NCI-H2171 treated with DMSO at 0.1 percent for 48 hours (cell line): ENCODE measurements around the gene FAM110C.
"Not testable (repeated sequence)": the region's sequence is repeated elsewhere in the genome, so short reads cannot be mapped to it uniquely, and the experiment has no call there.

Source experiments
- DNase-seq: peaks from one replicate; lab custom pipeline; 2025; lab: John Stamatoyannopoulos, UW

The FAM110C gene

DNA sequence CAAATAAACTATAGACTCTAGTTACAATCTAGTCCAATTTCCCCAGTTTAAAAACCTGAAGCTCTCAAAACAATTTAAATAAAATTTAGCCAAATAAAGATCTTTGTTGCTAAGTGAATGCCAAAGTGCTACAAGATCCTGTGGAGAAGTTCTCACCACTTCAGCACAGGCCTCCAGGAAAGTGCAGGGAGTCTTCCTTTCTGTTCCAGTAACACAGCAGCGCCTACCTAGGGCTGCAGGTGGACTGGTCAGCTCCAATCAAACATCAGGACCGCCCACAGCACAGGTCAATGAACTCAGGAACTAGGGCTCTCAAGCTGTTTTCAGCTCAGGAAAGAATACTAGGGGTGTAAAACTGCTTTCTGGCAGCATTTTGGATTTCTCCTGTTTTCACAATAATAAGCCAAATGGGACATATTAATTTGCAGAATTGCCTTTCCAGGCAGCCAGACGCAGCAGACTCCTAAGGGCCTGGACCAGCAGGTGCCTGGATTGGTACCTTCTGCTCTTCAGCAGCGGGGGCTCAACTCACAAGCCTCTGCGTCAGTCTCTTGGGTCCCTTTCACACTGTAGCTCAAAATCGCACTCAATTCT, 1.5 kb downstream of the FAM110C start:
- DNase-seq: peak; percentile 8

GRCh38 chr2:42788-43187, 3.5 kb downstream of the FAM110C start:
- no peak for DNase-seq

DNA sequence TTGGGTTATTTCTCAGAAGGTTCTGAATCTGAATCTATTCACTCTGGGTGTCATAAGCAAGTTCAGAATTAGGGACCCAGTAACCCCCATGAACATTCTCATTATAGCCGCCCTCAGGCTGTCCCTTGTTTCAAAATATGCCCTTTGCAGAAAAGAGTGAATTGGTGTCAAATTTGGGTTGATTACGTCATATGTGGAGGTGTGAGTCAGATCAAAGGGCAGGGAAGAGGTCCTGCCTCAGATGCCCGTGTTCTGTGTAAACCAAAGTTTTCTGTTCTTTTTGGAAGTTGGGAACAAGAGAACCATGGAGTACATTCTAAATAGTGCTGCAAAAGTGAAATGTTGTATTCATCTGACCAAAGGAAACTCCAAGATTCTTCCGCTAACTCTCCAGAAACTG, 5.8 kb downstream of the FAM110C start:
- DNase-seq: no peak

DNA sequence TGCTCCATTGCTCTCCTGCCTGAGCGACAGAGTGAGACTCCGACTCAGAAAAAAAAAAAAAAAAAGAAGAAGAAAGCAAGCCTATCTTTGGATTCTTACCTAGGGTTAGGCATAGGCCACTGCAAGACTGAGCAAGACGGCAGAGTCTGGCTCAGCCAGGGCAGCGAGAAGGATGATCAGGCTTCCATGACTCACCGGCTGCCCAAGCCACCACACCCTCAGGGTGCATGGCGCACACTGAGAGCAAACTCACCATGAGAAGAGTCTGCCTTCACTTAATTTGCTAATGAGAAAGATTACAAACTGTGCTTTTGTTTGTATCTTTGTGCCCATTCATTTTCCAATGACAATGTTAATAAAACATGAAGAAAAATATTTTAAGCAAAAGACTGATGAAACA, 8.2 kb downstream of the FAM110C start:
- DNase-seq: no peak

DNA sequence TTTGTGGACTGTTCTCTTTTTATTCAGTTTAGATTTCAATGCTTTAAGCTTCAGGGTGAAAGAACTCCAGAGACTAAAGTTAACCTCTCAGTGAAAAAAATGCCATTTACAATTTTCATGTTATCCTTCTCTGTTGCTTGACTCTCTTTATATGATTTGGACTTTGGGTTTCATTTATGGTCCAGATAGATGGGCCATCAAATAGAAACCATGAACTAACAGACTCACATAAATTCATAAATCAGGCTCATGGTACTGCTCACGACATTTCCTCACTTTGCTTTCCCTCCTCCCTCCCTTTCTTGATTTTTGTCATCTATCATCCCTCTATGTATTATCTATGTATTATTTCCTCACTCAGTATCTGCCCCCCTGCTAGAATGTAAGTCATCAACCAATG, 10.0 kb downstream of the FAM110C start:
- no peak for DNase-seq

- DNase-seq: no peak
These were observed 10.5 kb downstream of the FAM110C start for GRCh38 chr2:35852-36251.

DNA sequence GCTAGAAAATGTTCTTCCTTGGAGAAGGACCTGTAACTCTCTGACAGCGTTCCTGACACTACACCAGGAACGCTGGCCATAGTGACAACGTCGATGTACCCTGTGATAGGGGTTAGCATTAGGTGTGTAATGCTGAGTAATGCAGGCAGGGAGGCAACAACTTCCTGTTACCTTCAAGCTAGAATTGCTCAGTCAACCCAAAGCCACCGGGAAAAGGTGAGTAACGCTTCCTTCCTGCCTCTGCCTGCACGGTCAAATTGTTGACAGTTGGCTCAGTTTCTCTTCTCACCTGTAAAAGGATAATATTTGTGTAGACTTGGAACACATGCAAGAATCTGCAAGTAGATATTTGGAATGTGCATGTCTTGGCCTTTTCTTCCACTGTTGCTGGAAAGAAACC, 12.7 kb downstream of the FAM110C start:
- DNase-seq: no peak

GRCh38 chr2:32068-32467, 14.2 kb downstream of the FAM110C start:
- DNase-seq: no peak

GRCh38 chr2:29253-29652, 17.1 kb downstream of the FAM110C start:
- DNase-seq: no peak

DNA sequence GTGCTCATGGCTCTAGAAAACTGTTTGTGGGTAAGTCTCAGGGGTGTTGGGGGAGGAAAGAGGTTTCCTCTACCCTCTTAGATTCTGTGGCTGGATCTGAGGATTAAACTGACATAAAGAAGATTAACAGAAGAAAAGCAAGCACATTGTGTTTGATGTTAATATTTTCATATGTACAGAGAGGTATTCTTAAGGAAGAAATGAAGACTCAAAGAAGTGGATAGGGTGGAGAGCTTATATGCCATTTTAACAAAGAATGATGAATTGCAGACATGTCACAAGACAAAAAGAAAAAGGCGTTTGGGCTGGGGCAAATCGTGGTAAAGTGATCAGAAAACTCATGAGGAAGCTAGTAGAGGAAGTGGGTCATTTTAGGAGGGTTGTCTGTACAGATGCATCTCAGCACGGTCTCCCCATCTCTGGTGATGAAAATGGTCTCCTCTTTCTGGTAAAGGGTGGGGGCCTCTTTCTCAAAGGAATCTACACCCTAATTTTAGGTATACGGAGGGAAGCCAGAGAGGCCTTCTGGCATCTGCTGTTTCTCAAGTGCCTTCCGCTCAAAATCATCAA, 17.8 kb downstream of the FAM110C start:
- DNase-seq: no peak

- peak; percentile 30 for DNase-seq
These were observed 19.4 kb downstream of the FAM110C start for GRCh38 chr2:26891-27290.

GRCh38 chr2:25543-25942, 20.8 kb downstream of the FAM110C start:
- no peak for DNase-seq

DNA sequence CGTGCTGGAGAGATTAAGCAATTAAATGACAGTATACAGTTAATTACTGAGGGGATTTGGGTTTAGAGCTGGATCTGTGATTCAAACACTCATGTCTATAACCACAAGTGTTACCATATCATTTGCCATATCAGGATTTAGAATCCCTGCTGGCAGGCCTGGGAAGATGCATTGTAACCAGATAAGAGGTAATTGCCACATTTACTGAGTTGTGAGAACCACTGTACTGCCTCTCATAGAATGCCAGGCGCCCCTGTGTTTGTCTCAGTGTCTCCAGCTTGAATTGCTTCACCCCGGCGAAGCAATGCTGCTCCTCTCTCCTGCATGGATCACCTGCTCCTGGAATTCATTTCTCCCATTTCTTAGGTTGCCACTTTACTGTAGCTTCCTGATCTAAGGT, 21.7 kb downstream of the FAM110C start:
- DNase-seq: not testable (repeated sequence)

GRCh38 chr2:24107-24506, 22.2 kb downstream of the FAM110C start:
- DNase-seq: no peak

DNA sequence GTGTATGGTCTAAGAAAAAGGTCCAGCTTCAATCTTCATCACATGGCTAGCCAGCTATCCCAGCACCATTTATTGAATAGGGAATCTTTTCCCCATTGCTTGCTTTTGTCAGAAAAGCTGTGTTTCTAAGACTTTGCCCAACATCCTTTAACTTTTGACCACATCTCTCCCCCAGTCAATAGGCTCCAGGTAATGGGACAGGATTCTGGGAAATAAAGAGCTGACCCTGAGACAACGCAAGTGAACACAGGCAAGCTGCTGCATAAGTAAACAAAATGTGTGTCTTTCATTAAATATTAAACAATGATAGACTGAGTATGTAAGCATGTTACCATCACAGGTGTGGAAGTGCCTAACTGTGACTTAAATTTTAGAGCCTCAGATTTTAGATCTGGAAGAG, 23.0 kb downstream of the FAM110C start:
- no peak for DNase-seq

DNA sequence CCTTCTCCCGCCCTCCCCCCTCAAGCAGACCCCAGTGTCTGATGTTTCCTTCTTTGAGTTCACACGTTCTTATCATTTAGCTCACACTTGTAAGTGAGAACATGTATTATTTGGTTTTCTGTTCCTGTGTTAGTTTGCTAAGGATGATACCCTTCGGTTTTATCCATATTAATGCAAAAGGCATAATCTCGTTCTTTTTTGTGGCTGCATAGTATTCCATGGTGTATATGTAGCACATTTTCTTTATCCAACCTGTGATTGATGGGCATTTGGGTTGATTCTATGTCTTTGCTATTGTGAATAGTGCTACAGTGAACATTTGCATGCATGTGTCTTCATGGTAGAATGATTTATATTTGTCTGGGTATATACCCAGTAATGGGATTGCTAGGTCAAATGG, 24.1 kb downstream of the FAM110C start:
- not testable (repeated sequence) for DNase-seq

DNA sequence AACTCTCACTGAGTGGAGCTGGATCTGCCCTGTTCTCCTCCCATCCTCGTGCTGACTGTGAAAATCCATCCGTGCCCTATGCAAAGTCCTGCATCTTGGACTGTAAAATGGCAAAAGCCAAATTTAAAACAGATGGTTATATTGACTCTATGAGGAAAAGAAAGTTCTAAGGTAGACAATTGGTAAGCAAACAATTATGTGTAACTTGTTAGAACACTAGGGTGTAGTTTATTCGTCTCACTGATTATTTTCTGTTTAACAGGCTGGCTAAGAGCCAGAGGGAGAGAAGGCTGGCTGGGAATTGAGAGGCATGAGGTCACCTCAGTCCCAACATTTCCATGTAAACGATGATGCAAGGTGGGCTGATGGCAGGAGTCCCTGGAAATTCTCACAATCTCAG, 26.0 kb downstream of the FAM110C start:
- DNase-seq: peak; percentile 24

- DNase-seq: no peak
These were observed 26.8 kb downstream of the FAM110C start for GRCh38 chr2:19505-19904.

DNA sequence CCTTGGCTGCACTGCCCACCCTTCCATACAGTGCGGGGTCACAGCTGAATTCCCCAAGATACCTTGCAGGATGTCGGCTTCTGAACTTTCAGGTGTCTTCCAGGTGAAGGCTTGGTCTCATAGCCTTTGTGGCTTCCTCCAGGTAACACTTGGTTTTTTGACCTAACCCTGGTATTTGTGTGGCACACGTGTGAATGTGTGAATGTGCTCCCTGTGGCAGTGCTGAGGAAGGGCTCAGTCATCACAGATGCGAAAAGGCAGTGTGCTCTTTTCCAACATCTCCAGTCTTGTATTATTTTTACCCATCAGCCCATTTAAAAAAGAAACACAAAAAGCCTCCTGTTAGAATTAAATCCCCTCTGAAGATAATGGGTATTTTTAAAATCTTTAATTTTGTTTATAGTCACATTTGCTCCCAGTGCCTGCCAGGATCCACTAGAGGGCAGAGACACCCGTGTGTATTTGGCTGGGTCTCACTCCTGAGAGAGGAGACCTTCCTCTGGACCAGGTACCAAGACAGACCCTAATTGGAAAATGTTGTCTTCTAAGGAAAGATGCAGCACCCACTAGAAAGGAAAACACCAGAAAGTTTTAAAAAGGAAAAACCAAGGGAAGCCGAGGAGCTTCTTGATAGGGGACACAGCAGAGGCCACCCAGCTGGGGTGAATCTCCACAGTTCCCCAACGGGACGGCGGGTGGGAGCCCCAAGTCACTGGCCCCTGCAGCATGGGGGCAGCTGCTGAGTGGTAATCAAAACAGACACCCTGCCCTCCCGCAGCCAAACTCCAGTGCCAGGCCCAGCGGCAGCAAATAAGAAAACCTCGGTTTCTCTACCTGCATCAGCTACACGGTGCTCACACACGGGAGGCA, 27.7 kb downstream of the FAM110C start:
- no peak for DNase-seq

GRCh38 chr2:15916-16315, 30.4 kb downstream of the FAM110C start:
- not testable (repeated sequence) for DNase-seq

- peak; percentile 66 for DNase-seq
These were observed 34.9 kb downstream of the FAM110C start for GRCh38 chr2:11248-11941.

GRCh38 chr2:10222-10875, 36.0 kb downstream of the FAM110C start:
- DNase-seq: no peak
